IPS DF 4.7 (cell line): ENCODE measurements around the gene MINAR1.

ENCODE experiments used
- DNase-seq: peaks from one replicate; pipeline ENCODE4 v3.0.0-alpha.2; 2013; ENCODE audit warnings: low spot score; ENCODE audit errors: extremely low read depth

MINAR1 gene

DNA sequence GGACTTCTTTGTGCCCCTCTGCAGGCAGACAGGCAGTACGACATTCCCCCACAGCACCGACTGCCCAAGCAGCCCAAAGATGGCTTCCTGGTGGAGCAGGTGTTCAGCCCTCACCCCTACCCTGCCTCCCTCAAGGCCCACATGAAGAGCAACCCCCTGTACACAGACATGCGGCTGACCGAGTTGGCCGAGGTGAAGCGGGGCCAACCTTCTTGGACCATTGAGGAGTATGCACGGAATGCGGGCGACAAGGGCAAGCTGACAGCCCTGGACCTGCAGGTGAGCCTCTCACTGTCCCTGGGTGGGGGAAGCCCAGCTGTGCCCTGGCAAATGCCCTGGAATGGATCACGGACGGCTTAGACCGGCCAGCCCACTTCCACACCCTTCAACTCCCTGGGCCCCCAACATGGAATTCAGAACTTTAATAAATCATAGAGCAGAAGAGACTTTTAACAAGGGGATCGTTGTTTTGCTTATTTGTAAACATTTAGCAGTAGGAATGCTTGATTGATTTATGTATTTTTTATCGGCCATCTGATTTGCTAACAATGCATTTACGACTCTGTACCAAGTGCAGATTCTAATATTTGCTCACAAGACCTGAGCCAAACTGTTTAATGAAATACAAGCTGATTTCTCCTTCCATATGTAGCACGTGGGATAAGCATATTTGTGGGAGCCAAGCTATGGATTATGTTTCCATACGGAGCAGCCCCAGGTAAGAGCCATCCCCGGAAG is 31.1 kb downstream of the MINAR1 start:
- DNase-seq = no peak

DNA sequence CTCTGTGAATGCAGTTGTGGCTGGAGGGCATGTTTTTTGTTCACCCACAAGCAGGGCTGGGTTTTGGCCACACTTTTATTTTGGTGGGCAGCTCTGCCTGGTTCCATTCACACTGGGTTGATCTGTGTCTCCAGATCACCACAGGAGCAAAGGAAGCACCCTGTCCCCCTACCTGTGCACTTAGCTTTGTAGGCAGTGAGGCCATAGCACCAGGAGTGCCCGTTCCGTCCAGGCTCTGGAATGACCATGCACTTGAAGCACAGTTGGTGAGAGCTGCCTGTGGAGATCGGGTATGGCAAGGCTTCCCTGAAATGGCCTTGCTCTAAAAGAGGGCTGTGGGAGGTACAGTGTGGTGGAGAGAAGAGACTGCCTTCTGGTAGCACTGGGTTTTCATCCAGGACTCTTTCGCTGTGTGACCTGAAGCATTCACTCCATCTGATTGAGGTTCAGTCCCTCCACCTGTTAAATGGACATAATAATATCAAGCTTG is 31.7 kb downstream of the MINAR1 start:
- no peak for DNase-seq

DNA sequence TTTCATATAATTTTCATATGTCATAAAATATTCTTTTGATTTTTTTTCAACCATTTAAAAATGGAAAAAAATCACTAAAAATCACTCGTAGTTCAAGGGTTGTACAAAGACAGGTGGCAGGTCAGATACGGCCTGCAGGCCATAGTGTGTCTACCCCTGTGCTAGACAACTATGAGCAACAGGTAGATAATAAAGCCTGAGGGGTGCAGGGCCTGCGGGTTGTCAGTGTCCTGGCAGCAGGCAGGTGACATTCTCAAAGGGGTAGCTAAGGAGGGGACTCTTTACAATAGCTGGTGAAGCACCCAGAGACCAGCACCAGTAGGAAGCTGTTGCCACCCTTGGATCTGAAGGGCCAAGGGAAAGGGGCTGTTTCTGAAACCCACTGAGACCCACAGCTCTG is 34.4 kb downstream of the MINAR1 start:
- no peak for DNase-seq

DNA sequence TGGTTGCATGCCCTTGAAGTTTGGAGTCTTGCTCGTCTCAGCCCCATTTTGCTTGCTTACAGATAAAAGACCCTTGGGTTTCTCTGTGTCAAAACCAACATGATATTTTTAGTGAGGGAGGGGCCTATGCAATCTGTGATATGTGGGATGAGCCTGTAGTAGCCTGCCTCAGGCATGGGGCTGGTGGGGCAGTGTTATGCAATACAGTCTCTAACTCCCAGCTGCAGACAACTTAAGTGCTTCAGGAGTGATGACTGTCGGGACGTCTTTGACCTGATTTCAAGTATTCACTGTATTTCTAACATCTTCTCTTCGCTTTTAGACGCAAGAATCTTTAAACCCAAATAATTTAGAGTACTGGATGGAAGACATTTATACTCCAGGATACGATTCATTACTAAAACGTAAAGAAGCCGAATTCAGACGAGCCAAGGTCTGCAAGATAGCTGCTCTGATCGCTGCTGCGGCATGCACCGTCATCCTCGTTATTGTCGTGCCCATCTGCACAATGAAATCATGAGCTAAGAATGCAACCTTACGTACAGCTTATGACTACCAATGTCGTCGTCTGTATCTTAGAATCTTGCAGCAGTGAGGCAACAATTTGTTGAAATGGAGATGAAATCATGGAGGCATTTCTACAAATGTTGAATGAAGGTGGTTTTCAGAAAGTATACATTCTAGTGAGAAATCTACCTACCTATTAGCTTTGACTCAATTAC is 35.9 kb downstream of the MINAR1 start:
- DNase-seq = no peak

DNA sequence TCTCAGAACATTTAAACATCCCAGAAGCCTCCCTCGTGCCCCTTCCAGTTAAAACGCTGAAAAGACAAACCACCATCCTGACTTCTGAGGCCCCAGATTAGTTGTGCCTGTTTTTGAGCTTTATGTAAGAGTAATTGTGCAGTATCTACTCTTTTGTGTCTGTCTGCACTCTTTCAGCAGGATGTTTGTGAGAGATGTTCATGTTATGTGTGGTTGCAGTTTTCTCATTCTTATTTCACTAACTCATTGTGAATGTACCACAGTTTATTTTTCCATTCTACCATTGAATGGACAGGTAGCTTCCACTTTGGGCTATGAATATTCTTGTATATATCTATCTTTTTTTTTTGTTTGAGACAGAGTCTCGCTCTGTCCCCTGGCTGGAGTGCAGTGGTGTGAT is 40.3 kb downstream of the MINAR1 start:
- DNase-seq = no peak

DNA sequence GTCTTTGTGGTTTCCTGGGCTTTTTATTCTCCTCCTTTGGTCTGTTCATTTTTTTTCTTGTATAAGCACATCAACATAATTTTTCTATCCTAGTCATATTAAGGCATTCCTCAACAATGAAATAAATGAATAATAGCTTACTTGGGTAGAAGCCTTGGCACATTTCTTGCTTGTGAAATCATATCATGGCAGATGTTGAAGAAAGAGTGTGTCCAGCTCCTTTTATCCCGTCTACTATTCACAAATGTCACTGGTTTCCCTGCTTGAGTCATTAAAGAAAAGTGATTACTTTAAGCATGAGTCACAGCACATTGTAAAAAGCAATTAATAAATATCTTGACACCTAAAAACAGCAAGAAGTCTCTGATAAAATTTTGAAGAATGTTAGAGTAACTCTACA is 42.1 kb downstream of the MINAR1 start:
- no peak for DNase-seq

DNA sequence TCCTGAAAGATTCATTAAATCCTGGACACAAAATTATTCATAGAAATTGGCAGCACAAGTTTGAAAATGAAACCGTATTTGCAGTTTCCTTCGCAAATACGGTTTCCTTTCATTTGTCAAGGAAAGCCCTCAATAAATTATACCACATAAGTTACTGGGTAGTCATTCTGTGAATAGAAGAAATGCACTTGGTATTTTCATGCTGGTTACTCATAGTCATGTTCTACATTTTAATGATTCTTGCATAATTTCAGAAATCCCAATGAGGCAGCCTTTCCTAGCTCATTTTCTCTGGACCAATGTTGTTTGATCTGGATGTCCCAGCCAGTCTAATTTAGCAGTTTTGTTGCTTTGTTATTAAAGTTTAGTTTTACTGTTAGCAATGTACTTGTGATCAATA is 43.2 kb downstream of the MINAR1 start:
- no peak for DNase-seq

DNA sequence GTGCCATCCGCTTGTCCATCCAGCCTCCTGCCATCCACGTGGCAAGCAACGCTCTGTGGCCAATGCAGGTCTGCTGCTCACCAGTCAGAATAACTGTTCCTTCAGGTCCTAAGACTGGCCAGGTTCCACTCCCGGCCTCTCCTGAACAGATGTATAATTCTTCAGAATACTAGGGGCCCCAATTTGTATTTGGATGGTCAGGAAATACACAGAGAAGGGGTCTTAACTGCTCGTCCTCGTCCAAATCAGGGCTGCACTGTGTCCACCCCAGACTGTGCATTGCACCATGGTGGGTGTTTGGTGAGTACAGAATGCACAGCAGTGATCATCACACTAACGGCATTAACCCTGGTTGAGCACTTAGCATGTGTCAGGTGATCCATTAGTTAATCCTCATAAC is 46.0 kb downstream of the MINAR1 start:
- no peak for DNase-seq

DNA sequence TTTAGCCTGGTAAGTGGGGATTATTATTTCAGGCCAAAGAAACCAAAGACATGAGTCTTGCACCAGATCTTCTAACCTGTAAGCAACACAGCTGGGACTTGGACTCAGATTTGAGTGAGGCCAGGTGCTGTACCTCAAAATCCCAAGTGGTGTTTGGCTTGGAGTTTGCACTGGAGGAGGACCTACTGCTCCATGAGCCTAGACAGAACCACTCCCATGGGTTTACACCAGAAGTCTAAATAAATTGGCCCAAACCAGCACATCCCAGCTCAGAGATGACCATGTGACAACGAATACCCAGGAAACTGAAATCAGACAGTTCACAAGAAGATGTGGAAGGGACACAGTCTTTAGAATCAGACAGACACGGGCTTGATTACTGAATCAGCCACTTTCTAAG is 47.5 kb downstream of the MINAR1 start:
- DNase-seq = no peak

DNA sequence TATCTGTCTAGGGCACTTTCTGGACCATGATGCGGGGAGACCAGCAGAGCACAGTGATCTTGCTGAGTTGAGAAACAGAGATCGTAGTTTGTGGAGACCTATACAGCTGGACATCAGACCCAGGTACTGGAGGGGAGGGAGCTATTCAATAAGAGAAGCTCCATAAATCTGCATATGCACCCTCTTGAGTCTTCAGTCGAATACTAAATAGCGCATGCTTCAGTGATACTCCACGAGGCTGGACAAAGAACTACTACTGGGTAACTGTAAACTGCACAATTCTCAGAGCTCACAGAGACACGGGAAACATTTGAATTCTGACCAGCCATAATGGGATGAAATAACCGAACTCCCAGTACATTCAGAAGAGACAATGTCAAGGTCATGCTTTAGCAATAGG is 49.7 kb downstream of the MINAR1 start:
- no peak for DNase-seq
